Nucleus accumbens (tissue), 56 donors: ENCODE data around the gene SH3PXD2B.
"Not testable (repeated sequence)": the region's sequence is repeated elsewhere in the genome, so short reads cannot be mapped to it uniquely, and the experiment has no call there.

ENCODE experiments used
- DNase-seq, 56 donors: peaks; one replicate each; lab custom pipeline; 2025; lab: John Stamatoyannopoulos, UW

Gene SH3PXD2B

DNA sequence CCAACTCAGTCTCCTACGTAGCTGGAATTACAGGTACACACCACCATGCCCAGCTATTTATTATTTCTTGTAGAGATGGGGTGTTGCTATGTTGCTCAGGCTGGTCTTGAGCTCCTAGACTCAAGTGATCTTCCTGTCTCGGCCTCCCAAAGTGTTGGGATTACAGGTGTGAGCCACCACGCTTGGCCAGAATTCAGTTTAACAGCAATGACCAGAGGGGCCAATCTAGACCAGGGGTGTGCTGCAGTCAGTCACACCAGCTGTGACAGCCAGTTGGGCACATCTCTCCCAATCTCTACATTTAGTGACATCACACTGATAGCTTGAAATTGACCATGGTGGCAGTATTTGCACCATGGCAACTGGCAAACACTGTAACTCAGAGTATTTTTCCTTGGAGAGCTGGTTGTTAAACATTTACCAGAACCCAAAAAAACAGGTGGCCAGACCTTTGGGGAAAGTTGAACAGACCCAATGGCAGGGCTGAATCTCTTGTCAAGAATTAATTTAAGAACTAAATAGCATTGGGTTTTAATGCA lies 103.0 kb downstream of the SH3PXD2B start:
- no peak for DNase-seq

DNA sequence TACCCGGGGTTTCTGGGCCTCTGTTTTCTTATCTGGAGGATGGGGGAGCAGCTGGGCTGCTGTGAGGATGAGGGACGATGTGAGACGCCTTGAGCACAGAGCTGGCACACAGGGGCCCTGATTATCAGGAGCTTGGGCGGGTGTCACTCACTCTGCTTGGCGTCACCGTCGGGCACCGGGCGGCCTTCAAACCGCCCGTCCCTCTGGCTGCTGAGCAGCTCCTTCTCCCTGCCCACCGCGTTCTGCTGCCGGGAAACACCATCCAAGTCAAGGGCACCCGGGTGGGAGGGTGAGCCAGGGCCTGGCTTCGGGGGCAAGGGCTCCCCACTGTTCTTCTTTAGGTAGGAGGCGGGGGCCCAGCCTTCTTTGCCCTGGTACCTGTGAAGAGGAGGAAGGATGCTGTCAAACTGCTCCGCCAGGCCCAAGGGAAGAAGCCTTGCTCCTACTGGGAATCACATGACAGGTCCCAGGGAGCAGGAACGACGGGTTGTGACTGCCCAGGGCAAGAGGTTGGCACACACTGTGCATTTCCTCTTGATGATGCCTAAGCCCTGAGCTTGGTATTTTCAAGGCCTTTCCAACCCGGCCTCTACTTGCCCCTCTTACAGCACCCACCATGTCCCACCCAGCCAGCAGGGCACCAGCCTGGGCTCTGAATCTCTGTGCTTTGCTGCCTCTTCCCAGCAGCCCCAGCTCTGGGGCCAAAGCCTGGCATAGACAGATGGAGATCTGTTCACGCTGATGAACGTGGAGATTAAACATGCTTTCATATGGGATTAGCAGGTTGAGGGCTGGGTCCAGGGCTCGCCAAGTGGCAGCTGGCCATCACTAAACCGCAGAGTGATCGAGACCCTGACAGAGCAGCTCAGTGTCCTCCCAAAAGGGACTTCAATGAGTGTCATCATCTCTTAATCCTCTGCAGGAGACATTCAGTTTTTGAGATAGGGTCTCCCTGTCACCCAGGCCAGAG lies 103.8 kb downstream of the SH3PXD2B start:
- no peak for DNase-seq

DNA sequence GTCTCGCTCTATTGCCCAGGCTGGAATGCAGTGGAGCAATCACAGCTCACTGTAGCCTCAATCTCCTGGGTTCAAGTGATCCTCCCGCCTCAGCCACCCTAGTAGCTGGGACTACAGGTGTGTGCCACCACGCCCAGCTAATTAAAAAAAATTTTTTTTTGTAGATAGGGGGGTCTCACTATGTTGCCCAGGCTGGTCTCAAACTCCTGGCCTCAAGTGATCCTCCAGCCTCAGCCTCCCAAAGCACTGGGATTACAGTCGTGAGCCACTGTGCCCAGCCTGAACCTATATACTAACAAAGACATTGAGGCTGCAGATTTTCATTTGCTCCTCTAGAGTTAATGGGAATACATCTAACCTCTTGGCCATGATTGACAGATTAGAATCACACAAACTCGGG lies 105.6 kb downstream of the SH3PXD2B start:
- not testable (repeated sequence) for DNase-seq

DNA sequence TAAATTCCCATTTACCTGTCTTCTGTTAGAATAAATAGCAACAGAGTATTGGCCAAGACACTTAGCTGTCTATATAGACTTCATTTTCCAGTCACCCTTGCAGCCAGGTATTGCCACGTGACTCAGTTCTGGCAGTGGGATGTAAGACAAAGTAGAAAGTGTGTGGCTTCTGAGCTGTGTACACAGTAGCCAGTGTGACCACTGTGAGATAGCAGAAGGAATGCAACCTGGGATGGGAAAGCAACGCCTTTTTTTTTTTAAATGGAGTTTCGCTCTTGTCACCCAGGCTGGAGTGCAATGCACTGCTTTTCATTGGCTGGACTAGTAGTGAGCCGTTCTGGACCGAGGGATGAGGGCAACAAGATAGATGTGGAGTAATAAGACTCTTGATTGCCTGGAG lies 106.2 kb downstream of the SH3PXD2B start:
- no peak for DNase-seq

DNA sequence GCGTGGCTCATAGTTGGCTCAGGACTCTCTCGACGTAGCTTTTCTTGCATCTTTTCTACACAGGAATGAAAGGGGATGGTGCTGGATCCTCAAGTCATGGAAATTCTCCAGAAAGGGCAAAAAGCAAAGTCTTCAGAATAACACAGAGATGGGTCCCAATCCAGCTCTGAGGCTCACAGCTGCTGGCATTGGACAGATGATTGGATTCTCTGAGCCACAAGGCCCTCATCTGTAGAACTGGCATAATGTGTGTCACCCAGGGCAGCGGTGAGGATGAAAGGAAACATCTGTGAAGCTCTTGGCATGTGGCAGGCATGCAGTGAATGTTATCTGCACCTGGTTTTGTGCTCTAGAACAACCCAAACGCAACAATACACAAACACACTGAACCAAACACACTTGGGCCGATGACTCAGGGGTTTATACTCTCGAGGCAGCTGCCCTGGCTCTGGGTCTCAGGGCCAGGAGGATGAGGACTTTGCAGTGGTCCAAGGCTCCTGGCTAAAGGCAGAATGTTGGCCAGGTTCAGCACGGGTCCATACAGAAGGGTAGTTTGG lies 106.8 kb downstream of the SH3PXD2B start:
- DNase-seq, result peak in 10 of 56 donors; percentile 5 to 50 (median 14)

DNA sequence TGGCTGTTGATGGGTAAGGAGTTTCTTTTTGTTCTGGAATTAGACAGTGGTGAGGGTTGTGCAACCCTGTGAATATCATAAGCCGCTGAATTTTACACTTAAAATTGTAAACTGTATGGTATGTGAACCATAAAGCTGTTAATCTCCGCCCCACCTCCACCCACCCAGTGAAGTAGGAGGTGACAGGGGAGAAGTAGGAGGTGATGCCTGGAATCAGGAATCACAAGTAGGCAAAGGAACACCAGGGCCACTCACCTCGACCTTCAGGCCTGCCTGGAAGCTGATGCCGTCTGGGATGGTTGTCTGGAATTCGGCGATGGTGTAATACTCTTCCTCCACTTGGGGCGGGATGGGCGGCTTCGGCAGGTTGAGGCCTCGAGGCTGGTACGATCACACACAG lies 108.4 kb downstream of the SH3PXD2B start:
- DNase-seq, result no peak

DNA sequence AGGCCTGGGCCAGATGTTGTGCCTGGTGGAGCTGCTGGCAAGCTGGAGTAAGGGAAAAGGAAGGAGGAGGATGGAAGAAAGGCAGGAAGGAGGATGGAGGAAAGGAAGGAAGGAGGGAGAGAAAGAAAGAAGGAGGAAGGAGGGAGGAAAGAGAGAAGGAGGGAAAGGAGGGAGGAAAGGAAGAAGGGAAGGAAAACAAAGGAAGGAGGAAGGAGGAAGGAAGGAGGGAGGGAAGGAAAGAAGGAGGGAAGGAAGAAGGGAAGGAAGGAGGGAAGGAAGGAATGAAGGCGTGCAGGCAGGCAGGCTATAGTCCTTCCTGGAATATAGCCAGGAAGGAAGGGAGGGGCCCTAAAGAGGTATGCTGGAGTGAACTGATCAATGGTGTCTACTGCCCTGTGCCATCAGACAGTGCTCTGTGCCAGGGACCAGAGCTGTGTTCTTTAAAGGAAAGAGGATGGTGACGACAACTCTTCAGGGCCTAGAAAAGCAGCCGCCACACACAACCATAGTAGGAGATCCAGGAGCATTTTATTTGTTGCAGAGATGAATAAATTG lies 109.4 kb downstream of the SH3PXD2B start:
- DNase-seq, result no peak

DNA sequence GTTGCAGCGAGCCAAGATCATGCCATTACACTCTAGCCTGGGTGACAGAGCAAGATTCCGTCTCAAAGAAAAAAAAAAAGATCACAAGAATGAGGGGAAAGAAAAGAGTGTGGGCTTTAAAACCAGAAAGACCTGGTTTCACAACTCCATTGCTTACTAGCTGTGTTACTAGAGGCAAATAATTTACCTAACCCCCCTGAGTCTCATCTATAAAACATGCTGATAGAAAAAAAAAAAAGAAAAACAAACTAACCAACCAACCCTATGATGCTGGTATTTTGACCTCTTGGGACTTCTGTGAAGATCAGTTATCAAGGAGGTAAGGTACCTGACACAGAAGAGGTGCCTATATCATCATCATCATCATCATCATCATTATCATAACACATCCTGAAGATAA lies 110.6 kb downstream of the SH3PXD2B start:
- DNase-seq, result no peak

DNA sequence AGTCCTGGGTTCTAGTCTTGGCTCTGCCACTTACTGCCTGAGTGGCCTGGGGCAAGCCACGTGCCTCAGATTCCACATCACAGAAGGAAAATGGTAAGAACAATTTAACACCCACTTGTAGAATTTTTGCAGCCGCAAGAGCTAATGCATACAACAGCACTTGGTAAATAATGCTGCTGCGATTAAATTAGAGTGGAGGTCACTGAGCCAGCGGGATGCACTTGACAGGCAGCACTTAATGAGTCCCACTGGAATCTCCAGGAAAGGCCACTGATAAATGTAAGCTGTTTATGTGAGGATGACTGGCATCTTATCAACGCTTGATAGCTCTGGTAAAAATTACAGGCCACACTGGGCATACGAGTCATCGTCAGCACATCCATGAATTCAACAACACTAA lies 111.4 kb downstream of the SH3PXD2B start:
- no peak for DNase-seq

DNA sequence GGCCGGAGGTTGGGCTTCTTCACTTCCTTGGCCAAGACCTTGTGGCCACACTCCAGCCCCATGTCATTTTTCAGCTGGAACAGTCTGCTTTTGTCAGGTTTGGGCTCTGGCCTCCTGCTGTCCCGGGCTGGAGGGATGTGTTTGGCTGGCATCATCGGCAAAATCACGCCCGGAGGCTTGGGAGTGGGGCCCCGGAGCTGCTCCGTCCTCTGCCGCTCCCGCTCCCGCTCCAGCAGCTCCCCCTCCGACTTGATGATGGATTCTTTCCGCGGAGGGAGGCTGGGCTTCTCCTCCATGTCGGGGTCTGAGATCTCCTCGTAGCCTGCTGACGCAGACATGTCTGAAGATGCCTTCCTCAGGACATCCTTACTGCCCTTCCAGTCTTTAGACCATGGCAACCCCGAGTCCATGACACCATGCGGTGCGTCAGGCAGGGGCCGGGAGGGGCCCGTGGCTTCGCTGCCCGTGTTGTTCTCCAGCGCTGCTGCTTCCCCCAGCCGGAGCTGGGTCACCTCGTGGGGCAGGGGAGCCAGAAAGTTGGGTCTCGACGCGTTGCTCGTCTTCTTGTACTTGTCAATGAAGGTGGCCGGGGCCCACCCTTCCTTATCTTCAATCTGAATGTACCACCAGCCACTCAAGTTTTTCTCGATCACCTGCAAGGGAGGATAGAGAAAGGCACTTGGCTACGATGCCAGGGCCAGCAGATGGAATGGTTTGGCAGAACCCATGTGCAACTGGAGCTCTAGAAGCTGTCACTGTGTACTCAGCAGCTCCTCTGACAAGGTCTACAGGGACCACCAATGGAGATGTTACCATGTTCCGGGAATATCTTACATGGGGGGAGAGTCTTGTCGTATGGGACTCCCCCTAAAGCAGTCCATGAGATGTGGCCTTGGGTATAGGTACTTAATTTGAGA lies 114.8 kb downstream of the SH3PXD2B start:
- DNase-seq, result no peak

DNA sequence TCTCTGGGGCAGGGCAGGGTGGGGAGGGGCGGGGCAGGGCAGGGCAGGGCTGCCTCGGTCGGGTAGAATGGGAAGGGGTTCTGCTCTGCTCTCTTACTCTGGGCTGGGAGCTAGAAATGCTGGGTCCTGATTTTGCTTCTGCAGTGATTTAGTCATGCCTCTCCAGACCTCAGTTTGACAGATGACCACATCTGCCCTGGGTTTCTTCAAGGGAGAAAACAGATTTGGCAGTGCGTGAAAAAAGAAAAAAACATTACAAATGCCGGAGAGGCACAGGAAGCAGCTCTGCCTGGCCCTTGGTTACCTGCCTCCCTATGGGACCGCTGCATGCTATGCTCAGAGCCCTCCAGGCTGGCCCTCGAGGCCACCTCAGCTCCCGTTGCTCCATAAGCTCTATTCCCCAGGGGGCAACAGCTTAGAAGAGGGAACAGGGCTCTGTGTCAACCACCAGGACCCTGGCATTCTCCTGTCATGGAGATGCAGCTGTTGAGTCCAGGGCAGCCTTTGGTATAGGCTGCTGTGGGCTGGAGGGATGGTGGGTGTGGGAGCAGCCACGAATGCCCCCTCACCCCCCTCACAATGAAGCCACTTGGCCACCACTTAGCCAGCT lies 117.5 kb downstream of the SH3PXD2B start:
- DNase-seq, result no peak

DNA sequence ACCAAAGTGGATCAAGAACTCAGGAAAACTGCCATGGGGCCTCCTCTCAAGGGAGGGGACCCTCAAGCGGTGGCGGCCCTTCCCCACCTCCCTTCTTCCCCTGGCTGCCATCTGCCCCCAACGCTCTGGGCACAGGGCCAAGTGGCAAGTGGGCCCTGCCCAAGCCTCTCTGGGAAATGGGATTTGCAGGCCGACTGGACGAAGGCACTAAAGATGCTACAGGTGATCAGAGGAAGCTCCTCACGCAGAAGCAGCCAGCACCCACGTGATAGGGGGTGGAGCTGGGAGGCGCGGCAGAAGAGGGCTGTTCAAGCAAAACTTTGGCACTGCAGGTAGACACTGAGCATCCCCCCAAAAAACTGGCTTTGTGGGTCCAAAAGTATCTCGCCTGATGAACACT lies 118.1 kb downstream of the SH3PXD2B start:
- DNase-seq, result peak in 1 of 56 donors; percentile 11

DNA sequence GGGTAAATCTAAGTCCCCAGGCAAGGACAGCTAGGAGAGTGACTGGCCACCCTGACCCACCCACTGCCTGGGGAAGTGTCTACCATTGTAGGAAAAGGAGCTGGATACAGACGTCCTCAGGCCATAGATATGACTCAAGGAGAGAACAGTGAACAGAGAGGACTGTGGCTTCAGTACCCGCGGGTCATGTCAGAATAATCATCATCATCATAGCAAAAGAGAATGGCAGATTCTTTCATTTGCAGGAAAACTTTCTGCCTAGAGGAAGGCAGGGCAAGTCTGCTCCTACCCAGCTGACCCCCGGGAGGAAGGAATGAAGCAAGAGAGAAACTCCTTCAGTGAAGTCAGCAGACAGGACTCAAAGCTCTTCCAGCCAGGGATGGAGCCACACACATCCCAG lies 118.6 kb downstream of the SH3PXD2B start:
- no peak for DNase-seq

DNA sequence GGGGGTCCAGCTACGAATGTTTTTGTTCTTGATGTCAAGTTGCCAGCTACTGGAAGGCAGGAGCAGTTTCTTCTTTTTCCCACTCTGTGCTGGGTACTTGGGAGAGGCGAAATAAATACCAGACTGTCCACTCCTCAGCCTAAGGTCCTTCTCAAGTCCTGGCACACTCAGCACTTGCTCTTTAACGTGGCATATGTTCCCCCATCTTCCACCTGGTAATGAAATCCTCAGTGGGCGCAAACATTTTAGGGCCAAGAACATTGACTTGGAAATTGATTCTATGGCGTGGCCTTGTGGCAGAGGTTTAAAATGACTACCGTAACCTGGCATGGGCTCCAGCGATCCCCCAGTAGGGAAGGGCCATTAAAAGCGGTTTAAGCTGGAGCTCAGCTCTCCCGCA lies 119.7 kb downstream of the SH3PXD2B start:
- DNase-seq, result no peak

DNA sequence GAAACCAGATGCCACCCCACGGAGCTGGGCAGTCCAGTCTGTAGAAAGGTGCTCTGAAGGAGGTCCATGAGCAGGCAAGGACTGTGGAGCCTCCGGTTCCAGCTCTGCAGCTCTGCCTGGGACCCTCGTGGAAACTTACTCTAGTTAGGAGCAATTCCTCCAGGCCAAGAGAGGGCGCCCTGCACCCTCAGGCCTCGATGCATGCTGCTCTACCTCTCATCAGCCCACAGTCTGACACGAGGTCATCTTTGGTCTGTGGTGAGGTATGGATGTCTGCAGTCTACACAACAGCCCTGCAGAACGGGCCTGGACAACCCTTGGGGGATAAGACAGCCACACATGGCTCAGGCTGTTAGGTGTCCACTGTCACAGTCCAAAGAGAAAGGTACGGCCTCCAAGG lies 120.1 kb downstream of the SH3PXD2B start:
- peak in 1 of 56 donors; percentile 11 for DNase-seq

DNA sequence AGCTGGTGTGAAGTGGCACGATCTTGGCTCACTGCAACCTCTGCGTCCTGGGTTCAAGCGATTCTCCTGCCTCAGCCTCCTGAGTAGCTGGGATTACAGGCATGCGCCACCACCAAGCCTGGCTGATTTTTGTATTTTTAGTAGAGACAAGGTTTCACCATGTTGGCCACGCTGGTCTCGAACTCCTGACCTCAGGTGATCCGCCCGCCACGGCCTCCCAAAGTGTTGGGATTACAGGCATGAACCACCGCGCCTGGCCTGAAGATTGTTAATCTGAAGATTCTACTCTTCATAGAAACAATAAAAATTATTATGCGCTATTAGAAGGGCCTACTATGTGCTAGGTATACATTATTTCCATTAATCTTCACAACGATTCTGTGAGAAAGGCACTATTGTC lies 127.4 kb downstream of the SH3PXD2B start:
- DNase-seq, result not testable (repeated sequence)

DNA sequence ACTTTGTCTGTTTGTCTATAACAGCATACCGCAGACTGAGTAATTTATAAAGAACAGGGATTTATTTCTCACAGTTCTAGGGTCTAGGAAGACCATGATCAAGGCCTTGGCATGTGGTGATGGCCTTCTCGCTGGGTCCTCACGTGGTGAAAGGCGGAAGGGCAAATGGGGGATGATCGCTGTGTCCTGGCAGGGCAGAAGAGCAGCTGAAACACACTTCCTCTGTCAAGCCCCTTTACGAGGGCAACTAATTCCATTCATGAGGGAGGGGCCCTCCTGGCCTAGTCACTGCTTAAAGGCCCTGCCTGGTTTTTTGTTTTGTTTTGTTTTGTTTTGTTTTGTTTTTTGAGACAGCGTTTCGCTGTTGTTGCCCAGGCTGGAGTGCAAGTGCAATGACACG lies 128.9 kb downstream of the SH3PXD2B start:
- DNase-seq, result no peak

DNA sequence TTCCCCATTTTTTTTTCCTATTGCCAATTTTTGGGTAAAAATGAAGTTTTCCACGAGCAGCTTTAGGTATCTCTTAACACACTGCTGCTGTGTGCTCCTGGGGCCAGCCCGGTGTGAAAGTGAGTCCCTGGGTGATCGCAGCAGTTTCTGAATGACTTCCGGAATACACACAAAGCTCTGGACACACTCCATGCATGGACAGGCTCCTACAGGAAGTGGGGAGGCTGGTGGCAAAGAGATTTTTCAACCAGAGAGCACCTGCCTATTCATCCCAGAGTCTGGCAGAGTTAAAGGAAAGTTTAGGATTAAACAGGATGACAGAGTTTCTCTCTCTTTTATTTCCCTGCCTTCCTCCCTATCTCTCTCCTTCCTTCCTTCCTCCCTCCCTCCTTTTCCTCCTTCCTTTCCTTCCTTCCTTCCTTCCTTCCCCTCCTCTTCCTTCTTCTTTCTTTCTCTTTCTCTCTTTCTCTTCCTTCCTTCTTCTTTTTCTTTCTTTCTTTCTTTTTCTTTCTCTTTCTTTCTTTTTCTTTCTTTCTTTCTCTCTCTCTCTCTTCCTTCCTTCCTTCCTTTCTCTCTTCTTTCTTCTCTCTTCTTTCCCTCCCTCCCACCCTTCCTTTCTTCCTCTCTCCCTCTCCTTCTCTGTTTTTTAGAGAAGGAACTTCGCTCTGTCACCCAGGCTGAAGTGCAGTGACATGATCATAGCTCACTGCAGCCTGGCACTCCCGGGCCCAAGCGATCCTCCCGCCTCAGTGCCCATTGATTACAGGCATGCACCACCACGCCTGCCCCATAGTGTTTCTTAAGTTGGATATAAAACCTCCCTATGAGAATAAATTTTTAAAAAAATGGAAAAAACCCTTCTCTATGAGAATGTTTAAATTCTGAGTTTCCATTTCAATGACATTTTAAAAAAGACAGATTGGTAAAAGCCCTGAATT lies 132.0 kb downstream of the SH3PXD2B start:
- no peak for DNase-seq

DNA sequence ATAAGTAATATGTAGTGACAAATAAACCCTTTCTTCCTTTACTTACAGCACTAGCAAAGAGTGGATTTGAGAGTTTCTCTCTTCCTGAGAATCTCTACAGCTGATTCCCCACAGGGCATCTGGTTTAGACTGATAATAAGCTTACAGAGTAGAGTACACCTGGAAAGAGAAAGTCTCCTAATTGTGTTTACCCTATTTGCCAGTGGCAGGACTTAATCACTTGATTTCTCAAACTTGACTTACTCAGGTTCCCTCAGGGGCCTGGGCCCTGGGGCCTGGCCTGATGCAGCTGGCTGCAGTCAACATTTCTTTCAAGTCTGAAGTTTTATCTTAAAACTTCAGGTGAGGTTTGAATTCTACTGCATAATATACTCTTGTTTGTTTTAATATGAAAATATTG lies 132.7 kb downstream of the SH3PXD2B start:
- no peak for DNase-seq
